ENCODE data around the gene RAPGEF6.
A peak's percentile ranks its signal among the peaks of the same experiment; 100 is the strongest.

The RAPGEF6 gene

GRCh38 chr5:131523500-131524185 is 111.4 kb downstream of the RAPGEF6 start:
- FAIRE-seq (no peak), DNase-seq (ENCODE audit: insufficient read length, low spot score) (no peak)
- TF ChIP-seq POU2F2 (IDR thresholded peaks at IDR 0.05; ENCODE audit: low read depth, low read length), result no peak
- no peak for TF ChIP-seq POLR2A (IDR thresholded peaks at IDR 0.05; ENCODE audit: low read depth, low read length)
- no peak for TF ChIP-seq TAF1 (IDR thresholded peaks at IDR 0.05; ENCODE audit: low read depth, low read length)
- no peak for TF ChIP-seq POLR2AphosphoS5 (IDR thresholded peaks at IDR 0.05; ENCODE audit: low read depth, low read length)
- TF ChIP-seq PAX5 (IDR thresholded peaks at IDR 0.05; ENCODE audit: insufficient read depth, low read length, severe bottlenecking), result no peak
- TF ChIP-seq SPI1 (IDR thresholded peaks at IDR 0.05; ENCODE audit: low read depth, low read length), result no peak

GRCh38 chr5:131521252-131521651 is 113.8 kb downstream of the RAPGEF6 start:
- DNase-seq (ENCODE audit: insufficient read length, low spot score) (no peak), FAIRE-seq (no peak)
- TF ChIP-seq TAF1 (IDR thresholded peaks at IDR 0.05; ENCODE audit: low read depth, low read length) (no peak), POLR2AphosphoS5 (IDR thresholded peaks at IDR 0.05; ENCODE audit: low read depth, low read length) (no peak), POU2F2 (IDR thresholded peaks at IDR 0.05; ENCODE audit: low read depth, low read length) (no peak), SPI1 (IDR thresholded peaks at IDR 0.05; ENCODE audit: low read depth, low read length) (no peak), PAX5 (IDR thresholded peaks at IDR 0.05; ENCODE audit: insufficient read depth, low read length, severe bottlenecking) (no peak), POLR2A (IDR thresholded peaks at IDR 0.05; ENCODE audit: low read depth, low read length) (no peak)

GRCh38 chr5:131515348-131515747 is 119.7 kb downstream of the RAPGEF6 start:
- DNase-seq (ENCODE audit: insufficient read length, low spot score), result no peak
- no peak for TF ChIP-seq TAF1 (IDR thresholded peaks at IDR 0.05; ENCODE audit: low read depth, low read length)
- FAIRE-seq, result no peak

GRCh38 chr5:131514316-131515283 is 120.4 kb downstream of the RAPGEF6 start:
- no peak for TF ChIP-seq TAF1 (IDR thresholded peaks at IDR 0.05; ENCODE audit: low read depth, low read length)
- no peak for TF ChIP-seq SPI1 (IDR thresholded peaks at IDR 0.05; ENCODE audit: low read depth, low read length)
- no peak for TF ChIP-seq POLR2A (IDR thresholded peaks at IDR 0.05; ENCODE audit: low read depth, low read length)
- no peak for TF ChIP-seq POU2F2 (IDR thresholded peaks at IDR 0.05; ENCODE audit: low read depth, low read length)
- TF ChIP-seq POLR2AphosphoS5 (IDR thresholded peaks at IDR 0.05; ENCODE audit: low read depth, low read length), result no peak
- no peak for TF ChIP-seq PAX5 (IDR thresholded peaks at IDR 0.05; ENCODE audit: insufficient read depth, low read length, severe bottlenecking)
- FAIRE-seq (peak; percentile 81), DNase-seq (ENCODE audit: insufficient read length, low spot score) (no peak)

- no peak for TF ChIP-seq TAF1 (IDR thresholded peaks at IDR 0.05; ENCODE audit: low read depth, low read length)
- TF ChIP-seq PAX5 (IDR thresholded peaks at IDR 0.05; ENCODE audit: insufficient read depth, low read length, severe bottlenecking), result no peak
- no peak for TF ChIP-seq SPI1 (IDR thresholded peaks at IDR 0.05; ENCODE audit: low read depth, low read length)
- no peak for TF ChIP-seq POU2F2 (IDR thresholded peaks at IDR 0.05; ENCODE audit: low read depth, low read length)
- no peak for TF ChIP-seq POLR2A (IDR thresholded peaks at IDR 0.05; ENCODE audit: low read depth, low read length)
- TF ChIP-seq POLR2AphosphoS5 (IDR thresholded peaks at IDR 0.05; ENCODE audit: low read depth, low read length), result no peak
- no peak for FAIRE-seq
- no peak for DNase-seq (ENCODE audit: insufficient read length, low spot score)
Measured at GRCh38 chr5:131513780-131514179, 121.2 kb downstream of the RAPGEF6 start.

GRCh38 chr5:131511934-131512333 is 123.1 kb downstream of the RAPGEF6 start:
- TF ChIP-seq TAF1 (IDR thresholded peaks at IDR 0.05; ENCODE audit: low read depth, low read length) (no peak), POU2F2 (IDR thresholded peaks at IDR 0.05; ENCODE audit: low read depth, low read length) (no peak), SPI1 (IDR thresholded peaks at IDR 0.05; ENCODE audit: low read depth, low read length) (no peak), POLR2A (IDR thresholded peaks at IDR 0.05; ENCODE audit: low read depth, low read length) (no peak), PAX5 (IDR thresholded peaks at IDR 0.05; ENCODE audit: insufficient read depth, low read length, severe bottlenecking) (no peak), POLR2AphosphoS5 (IDR thresholded peaks at IDR 0.05; ENCODE audit: low read depth, low read length) (no peak)
- FAIRE-seq (no peak), DNase-seq (ENCODE audit: insufficient read length, low spot score) (no peak)

- FAIRE-seq (no peak), DNase-seq (ENCODE audit: insufficient read length, low spot score) (no peak)
- no peak for TF ChIP-seq POU2F2 (IDR thresholded peaks at IDR 0.05; ENCODE audit: low read depth, low read length)
- no peak for TF ChIP-seq SPI1 (IDR thresholded peaks at IDR 0.05; ENCODE audit: low read depth, low read length)
- no peak for TF ChIP-seq POLR2A (IDR thresholded peaks at IDR 0.05; ENCODE audit: low read depth, low read length)
- no peak for TF ChIP-seq TAF1 (IDR thresholded peaks at IDR 0.05; ENCODE audit: low read depth, low read length)
- no peak for TF ChIP-seq PAX5 (IDR thresholded peaks at IDR 0.05; ENCODE audit: insufficient read depth, low read length, severe bottlenecking)
- no peak for TF ChIP-seq POLR2AphosphoS5 (IDR thresholded peaks at IDR 0.05; ENCODE audit: low read depth, low read length)
Measured at GRCh38 chr5:131509801-131510200, 125.2 kb downstream of the RAPGEF6 start.

GRCh38 chr5:131505237-131505908 is 129.7 kb downstream of the RAPGEF6 start:
- DNase-seq (ENCODE audit: insufficient read length, low spot score), result no peak
- no peak for TF ChIP-seq POLR2A (IDR thresholded peaks at IDR 0.05; ENCODE audit: low read depth, low read length)
- no peak for TF ChIP-seq PAX5 (IDR thresholded peaks at IDR 0.05; ENCODE audit: insufficient read depth, low read length, severe bottlenecking)
- no peak for TF ChIP-seq TAF1 (IDR thresholded peaks at IDR 0.05; ENCODE audit: low read depth, low read length)
- TF ChIP-seq SPI1 (IDR thresholded peaks at IDR 0.05; ENCODE audit: low read depth, low read length), result no peak
- no peak for TF ChIP-seq POLR2AphosphoS5 (IDR thresholded peaks at IDR 0.05; ENCODE audit: low read depth, low read length)
- TF ChIP-seq POU2F2 (IDR thresholded peaks at IDR 0.05; ENCODE audit: low read depth, low read length), result no peak
- no peak for FAIRE-seq

- TF ChIP-seq SPI1 (IDR thresholded peaks at IDR 0.05; ENCODE audit: low read depth, low read length), result peak; percentile 96
- no peak for TF ChIP-seq POLR2A (IDR thresholded peaks at IDR 0.05; ENCODE audit: low read depth, low read length)
- peak; percentile 8 for DNase-seq (ENCODE audit: insufficient read length, low spot score)
- no peak for FAIRE-seq
Measured at GRCh38 chr5:131496400-131496713, 138.7 kb downstream of the RAPGEF6 start.
